Articular chondrocyte of knee joint (primary cell): ENCODE results near the gene ZSCAN1. TPM values are rescaled to one million over a fixed set of nuclear protein-coding genes. Genes with fewer than 3 reads are reported as not detected.

ENCODE experiments used
- total RNA-seq: library from RNA; depleted of rRNA; stranded (reverse); fragments of >200 nt; gene quantifications from 2 replicates; pipeline ENCODE4 v1.2.3, GENCODE V29; 2012

ZSCAN1 gene, protein sequence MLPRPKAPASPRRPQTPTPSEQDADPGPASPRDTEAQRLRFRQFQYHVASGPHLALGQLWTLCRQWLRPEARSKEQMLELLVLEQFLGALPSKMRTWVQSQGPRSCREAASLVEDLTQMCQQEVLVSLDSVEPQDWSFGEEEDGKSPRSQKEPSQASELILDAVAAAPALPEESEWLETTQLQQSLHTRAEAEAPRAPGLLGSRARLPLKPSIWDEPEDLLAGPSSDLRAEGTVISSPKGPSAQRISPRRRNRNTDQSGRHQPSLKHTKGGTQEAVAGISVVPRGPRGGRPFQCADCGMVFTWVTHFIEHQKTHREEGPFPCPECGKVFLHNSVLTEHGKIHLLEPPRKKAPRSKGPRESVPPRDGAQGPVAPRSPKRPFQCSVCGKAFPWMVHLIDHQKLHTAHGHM
- 0.11 TPM in 1 of 2 replicates, not detected in the other for total RNA-seq

DNA sequence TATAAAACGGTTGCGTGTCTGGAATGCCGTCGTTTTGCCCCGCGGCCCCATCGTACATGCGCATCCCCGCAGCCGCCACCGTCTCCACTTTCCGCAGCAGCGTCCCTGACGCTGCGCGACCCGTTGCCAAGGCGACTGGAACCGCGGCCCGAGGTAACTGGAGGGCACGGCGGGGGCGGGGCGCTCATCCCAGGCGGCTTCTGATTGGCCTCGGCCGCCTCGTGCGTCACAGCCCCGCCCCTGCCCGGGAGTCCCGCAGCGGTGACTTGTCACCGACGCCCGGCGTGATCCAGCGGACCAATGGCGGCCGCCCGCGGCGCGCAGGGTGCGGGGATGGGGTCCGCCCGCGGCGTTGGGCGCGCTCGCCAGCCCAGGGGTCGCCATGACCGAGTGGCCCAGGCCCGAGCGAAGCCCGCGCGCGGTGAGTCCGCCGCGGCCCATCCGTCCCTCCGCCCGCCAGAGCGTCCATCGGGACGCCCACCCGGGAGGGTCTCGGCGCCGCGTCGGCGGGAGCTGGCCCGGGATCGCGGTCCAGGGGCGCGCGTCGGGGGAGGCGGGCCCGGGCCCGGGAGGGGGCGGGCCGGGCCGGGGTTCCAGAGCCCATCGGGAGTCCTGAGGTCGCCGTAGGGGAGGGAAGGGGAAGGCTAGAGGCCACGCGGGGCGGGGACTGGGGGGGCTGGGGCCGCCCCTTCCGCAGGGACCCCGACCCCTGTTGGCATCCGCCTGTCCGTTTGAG is at the start of gene ZSCAN1:
Gene ZSCAN1, plus strand, starts transcription at position 285 of the 736 bp plus-strand sequence. CDS start 3,812 bp downstream, outside the sequence.

DNA sequence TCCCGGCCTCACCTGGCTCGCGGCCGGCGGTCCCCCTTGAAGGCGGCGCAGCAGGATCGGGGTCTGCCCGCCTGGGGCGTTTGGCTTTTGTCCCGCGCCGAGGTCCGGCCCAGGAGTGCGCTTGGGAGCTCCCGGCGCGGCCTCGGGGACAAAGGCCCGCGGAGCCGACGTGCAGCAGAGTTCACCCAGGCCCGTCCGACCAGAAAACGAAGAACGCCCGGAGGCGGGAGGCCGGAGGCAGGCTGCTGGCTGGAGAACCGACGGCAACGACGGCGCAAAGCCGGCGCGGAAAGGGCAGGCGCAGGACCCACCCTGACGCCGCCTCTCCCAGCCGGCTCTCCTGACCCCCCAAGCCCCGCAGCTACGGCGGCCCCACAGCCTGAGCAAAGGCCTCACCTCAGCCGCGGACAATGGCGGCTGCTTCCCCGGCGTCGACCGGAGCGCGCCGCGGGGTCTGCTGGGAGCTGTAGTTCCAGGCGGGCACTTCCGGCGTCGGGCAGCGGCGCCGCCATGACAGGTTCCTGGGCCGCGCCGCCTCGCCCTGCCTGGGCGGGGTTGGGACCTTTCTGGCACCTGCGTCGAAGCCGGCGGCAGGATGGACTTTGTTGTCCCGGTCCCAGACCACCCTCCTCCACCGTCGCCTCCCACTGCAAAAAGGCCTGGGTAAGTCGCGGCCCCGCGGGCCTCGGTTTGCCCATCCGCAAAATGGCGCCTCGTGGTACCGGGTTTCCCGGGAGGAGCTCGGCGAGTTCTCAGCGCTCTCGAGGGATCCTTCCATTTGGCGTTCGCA is 31.2 kb upstream of the ZSCAN1 start, which contains the start of gene ZNF606:
Gene ZNF606, minus strand, starts transcription at position 437 of the 790 bp plus-strand sequence. CDS start 1,501 bp downstream, outside the sequence.

DNA sequence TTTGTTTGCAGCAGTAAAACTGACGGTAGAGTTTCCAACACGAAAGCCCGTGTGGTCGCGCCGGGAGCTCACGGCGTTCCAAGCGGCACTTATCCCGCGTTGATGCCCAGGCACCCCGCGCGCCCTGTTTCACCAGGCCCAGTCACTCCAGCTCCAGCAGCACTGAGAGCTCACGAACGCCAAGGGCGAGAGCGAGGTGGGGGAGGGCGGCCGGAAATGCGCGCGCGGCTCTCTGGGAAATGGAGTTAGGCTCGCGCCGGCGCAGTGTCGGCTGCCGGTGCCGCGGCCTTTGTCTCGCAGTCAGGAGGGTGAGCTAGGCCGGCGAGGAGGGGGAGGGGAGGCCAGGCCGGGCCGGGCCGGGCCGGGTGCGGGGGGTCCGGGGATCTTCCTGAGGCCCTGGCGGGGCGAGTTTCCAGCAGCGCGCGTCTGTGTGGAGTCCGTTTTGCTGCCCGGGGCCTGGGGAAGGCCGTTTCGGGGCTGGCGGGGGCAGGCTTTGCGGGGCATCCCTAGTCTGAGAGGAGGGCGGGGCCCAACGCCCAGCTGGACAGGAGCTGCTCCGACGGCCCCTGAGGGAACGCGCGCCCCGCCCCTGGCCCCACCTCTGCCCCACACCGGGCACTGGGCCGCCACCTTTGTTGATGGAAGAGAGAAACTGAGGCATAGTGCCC is 25.3 kb downstream of the ZSCAN1 start, which contains the start of gene ZNF135:
Gene ZNF135, plus strand, starts transcription at position 280 of the 668 bp plus-strand sequence. CDS start 721 bp downstream, outside the sequence.

GRCh38 chr19:58097781-58098681 is 64.2 kb downstream of the ZSCAN1 start, which contains the start of gene ZSCAN18:
Gene ZSCAN18 (minus strand): TSS chr19:58098231. CDS start chr19:58090267, 7,964 bp downstream.

Other genes starting within 250 kb of the ZSCAN1 start
- 4.9 and 6.0 TPM in 2 replicates for gene ZNF552, start 219.1 kb upstream of the ZSCAN1 start, total RNA-seq
- gene ZNF587B, start 203.7 kb upstream of the ZSCAN1 start, total RNA-seq, result 23.0 and 24.4 TPM in 2 replicates
- gene ZNF587, start 184.2 kb upstream of the ZSCAN1 start, total RNA-seq, result 22.1 and 33.4 TPM in 2 replicates
- gene ZNF814, start 145.0 kb upstream of the ZSCAN1 start, total RNA-seq, result 8.8 and 9.4 TPM in 2 replicates
- gene ZNF417, start 117.4 kb upstream of the ZSCAN1 start, total RNA-seq, result 16.7 and 22.6 TPM in 2 replicates
- 6.8 and 7.3 TPM in 2 replicates for gene ZNF418, start 98.6 kb upstream of the ZSCAN1 start, total RNA-seq
- 5.5 and 7.4 TPM in 2 replicates for gene ZNF256, start 86.3 kb upstream of the ZSCAN1 start, total RNA-seq
- gene C19orf18, start 59.5 kb upstream of the ZSCAN1 start, total RNA-seq, result 0.65 TPM in 1 of 2 replicates, not detected in the other
- 19.3 and 22.1 TPM in 2 replicates for gene ZNF606, start 31.2 kb upstream of the ZSCAN1 start, total RNA-seq
- 5.2 and 8.9 TPM in 2 replicates for gene ZNF135, start 25.3 kb downstream of the ZSCAN1 start, total RNA-seq
- 34.4 and 40.2 TPM in 2 replicates for gene ZSCAN18, start 64.2 kb downstream of the ZSCAN1 start, total RNA-seq
- 11.4 and 16.0 TPM in 2 replicates for gene ZNF329, start 116.8 kb downstream of the ZSCAN1 start, total RNA-seq
- 9.5 and 14.5 TPM in 2 replicates for gene ZNF274, start 149.0 kb downstream of the ZSCAN1 start, total RNA-seq
- 25.7 and 41.0 TPM in 2 replicates for gene ZNF544, start 194.9 kb downstream of the ZSCAN1 start, total RNA-seq
- 6.0 and 6.5 TPM in 2 replicates for gene ZNF8, start 244.9 kb downstream of the ZSCAN1 start, total RNA-seq